ENCODE results near the gene SLC16A7.

GRCh38 chr12:59634254-59634653 lies 38.4 kb downstream of the SLC16A7 start:
- TF ChIP-seq POLR2A (IDR thresholded peaks at IDR 0.05) (no peak), CTCF (IDR thresholded peaks at IDR 0.05) (no peak), POLR2AphosphoS5 (IDR thresholded peaks at IDR 0.05) (no peak), EP300 (IDR thresholded peaks at IDR 0.05) (no peak)
